GM19395 (cell line): ENCODE results near the gene SYNDIG1.

Experiments used
- ATAC-seq: cut with Tn5 transposase; IDR thresholded peaks from one replicate; pipeline ENCODE4 v1.9.1; 2021; ENCODE audit warnings: mild to moderate bottlenecking, moderate library complexity; ENCODE audit not compliant: unreplicated experiment

SYNDIG1 gene

DNA sequence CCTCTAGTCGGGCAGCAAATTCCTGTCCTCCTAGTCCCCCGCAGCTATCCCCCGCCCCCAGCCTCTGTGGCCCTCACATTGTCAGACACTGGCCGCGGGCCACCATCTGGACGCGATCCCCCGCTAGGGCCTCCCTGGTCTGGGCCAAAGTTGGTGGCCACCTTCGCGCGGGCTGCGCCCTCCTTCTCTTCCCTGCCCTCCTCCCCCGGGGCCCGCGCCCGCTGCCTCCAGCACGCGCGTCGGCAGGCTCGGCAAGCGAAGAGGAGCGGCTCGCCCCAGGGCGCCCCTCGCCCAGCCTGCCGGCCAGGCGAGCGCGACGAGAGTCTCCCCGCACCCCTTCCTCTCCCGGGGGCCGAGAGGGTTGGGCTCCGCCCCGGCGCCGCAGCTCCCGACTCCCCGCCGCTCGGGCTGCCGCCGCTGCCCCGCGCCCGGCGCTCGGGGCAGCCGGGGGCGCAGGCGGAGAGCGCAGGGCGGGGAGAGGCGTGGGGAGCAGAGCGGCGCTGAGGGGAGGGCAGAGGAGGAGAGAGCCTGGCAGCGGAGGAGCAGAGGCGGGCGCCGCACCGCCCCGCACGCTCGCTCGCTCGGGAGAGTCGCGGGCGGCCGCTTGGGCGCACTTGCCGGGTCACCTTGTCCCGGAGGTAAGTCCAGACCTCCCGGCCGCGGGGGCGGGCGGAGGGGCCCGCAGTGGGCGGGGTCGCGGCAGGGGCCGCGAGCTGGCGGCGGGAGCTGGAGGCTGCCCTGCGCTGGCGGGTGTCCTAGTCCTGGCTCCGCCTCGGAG lies at the start of gene SYNDIG1:
SYNDIG1 (plus strand) TSS at position 514 of the 778 bp plus-strand sequence. CDS start 73,469 bp downstream, outside the sequence.
- no peak for ATAC-seq

DNA sequence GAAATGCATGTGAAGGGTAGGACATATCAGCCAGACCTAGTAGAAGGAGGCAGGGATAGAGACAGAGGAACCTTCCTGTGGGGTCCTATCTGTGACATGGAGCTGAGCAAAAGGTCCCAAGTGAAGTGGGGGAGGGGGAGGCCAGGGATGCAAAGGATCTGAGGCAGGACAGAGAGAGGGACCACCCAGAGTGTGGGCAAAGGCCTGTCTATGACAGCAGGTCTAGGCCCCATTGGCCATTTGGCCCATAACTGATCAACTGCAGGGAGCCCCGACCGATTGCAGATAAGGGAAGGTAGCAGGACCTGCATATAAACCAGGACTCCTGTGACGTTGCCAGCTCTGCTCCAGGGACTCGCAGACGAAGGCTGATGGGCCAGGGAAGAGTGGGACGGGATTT lies 49.6 kb upstream of the SYNDIG1 start:
- no peak for ATAC-seq

DNA sequence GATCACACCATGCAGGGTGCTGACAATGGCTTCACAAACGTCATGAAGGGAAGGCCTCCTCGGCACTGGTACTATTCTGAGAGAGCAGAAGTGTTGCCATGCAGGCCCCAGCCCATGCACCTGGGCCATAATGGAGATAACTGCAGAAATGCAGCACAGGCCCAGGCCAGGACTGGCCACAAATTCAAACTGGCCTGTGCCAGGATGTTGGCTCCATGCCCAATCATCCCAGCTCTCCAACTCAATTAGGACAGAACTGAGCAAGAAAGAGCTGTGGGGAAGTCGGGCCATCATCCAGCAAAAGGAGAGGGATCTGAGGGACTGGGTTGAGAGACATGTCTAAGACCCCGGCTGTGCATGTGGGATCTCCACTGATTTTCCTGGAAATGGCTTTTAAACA lies 48.9 kb upstream of the SYNDIG1 start:
- no peak for ATAC-seq

DNA sequence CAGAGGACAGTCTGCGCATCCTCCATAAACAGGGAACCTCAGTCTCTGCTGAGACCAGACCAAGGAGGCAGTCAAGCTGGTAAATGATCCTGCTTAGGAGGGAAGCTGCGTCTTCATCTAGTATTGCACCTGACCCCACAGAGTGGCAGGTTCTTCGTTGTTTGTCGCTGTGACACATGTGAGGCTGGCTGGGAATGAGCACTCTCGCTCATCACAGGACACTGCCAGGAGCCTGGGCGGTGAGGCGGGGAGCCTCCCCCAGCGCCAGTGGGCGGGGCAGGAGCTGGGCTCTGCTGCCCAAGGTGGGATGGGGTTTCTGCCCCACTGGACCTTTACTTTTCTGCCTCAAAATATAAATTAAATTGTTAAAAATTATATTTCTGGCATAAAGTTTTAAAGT lies 48.4 kb upstream of the SYNDIG1 start:
- no peak for ATAC-seq

DNA sequence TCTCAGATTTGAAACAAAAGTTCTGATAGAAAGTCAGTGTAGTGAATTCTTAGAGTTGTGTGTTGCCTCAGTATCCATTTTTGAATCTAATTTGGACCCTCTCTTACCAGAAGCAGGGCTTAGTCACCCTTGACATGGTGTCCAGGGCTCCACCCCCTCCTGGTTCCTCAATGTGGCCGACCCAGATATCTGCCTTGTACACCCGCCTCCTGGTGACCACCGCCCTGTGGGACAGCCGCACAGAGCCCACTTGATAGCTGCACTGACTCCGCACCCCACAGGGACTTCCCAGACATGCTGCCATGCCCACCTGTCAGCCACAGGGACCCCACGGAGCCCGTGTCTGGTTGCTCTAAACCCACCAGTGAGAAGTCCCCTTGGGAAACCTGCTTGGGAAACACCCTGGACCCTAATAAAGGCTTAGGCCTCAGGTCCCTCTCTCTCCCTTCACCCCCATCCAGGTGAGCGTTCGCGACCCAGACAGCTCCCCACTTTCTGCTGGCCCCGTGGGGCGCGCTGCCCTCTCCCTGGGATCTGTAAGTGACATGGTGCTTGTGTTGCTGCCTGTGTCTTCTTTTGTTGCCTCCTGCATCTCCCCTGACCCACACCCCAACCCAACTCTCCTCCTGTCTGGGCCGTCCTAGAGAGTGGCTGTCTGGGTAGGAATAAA lies 47.2 kb upstream of the SYNDIG1 start:
- ATAC-seq = no peak

DNA sequence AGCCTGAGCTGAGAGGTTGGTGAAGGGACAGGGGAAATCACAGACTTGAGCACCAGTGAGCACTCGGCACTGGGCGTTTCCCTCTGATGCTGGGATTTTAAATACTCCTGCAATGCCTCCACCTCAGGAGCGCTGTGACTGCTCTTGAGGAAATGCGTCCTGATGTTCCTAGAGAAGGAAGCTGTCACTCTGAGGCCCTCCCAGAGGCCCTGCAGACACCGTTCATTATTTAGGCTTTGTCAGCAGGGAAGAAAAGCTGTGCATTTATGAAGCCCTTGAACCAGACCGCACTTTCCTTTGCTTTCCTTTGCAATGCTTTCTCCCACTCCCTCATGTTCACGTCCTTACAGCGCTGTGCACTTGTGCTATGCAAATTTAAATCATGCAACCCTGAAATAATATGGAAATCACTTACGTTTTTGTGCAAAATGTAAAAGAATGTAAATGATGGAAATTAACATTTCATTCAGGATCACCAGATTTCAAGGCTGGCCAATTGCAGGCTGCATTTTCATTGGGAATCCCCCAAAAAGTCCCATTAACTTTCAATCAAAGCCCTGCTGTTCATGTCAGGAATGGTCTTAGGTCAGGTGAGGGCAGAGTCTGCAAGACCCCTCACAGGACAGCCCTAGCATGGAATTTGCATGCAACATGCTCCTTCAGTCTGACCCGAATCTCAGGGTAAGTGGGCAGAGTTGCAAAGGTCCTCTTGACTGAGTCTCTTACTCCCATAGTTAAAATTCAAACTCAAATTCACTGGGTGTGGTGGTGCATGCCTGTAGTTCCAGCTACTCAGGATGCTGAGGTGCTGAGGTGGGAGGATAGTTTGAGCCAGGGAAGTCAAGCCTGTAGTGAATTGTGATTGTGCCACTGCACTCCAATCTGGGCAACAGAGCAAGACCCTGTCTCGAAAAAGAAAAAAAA lies 45.8 kb upstream of the SYNDIG1 start:
- ATAC-seq = no peak

DNA sequence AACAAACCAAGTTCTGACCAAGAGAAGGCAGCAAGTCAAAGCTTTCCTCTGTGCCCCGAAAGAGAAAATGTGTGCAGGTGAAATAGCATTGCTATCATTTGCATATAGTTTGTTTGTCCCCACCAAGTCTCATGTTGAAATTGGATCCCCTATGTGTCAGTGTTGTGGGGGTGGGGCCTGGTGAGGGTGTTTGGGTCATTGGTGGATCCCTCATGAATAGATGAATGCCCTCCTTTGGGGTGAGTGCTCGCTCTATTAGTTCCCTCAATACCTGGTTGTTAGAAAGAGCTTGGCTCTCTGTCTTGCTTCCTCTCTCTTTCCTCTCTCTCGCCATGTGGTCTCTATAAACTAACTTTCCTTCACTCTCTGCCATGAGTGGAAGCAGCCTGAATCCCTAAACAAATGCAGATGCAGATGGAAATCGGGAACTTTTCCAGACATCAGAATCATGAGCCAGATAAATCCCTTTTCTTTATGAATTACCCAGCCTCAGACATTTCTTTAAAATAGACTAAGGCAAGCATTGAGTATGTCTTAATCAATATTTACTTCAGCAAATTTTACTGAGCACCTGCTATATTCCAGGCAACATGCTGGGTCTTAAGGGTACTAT lies 43.8 kb upstream of the SYNDIG1 start:
- ATAC-seq = no peak

DNA sequence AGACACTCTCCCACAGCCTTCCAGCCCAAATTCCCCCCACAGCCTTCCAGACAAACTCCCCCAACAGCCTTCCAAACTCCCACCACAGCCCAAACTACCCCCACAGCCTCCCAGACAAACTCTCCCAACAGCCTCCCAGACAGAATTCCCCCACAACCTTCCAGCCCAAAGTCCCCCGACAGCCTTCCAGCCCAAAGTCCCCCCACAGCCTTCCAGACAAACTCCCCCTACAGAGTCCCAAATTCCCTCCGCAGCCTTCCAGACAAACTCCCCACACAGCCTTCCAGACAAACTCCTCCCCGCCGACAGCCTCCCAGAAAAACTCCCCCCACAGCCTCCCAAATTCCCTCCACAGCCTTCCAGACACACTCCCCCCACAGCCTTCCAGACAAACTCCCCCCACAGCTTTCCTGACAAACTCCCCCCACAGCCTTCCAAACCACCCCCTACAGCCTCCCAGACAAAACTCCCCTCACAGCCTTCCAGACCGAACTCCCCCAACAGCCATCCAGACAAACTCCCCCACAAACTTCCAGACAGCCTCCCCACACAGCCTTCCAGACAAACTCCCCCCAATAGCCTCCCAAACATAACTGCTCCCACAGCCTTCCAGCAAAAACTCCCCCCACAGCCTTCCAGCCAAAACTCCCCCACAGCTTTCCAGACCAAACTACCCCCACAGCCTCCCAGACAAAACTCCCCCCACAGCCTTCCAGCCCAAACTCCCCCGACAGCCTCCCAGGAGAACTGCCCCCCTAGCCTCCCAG lies 38.0 kb upstream of the SYNDIG1 start:
- ATAC-seq = no peak

DNA sequence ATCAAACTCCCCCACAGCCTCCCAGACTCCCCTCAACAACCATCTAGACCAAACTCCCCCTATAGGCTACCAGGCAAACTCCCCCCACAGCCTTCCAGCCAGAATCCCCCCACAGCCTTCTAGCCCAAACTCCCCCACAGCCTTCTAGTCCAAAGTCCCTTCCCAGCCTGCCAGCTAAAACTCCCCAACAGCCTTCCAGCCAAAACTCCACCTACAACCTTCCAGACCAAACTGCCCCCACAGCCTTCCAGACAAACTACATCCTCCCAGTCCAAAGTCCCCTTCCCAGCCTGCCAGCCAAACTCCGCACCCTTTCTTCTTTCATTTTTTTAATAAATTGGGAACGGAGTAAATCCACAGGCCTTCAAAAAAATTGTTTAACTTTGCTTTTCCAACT lies 37.4 kb upstream of the SYNDIG1 start:
- ATAC-seq = no peak

DNA sequence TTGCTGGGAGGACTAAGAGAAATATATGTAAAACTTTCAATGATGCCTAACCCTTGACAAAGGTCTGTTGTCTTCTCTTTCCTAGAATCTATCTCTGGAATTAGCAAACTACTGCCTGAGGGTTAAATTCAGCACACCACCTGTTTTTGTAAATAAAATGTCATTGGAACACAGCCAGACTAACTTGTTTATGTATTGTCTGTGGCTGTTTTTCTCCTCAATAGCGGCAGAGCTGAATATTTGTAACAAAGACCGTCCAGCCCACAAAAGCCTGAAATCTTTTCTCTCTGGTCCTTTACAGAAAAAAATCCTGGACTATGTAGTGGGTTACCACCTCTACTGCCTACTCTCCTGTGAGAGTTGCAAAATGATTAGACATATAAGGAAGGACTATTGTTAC lies 33.3 kb upstream of the SYNDIG1 start:
- no peak for ATAC-seq

DNA sequence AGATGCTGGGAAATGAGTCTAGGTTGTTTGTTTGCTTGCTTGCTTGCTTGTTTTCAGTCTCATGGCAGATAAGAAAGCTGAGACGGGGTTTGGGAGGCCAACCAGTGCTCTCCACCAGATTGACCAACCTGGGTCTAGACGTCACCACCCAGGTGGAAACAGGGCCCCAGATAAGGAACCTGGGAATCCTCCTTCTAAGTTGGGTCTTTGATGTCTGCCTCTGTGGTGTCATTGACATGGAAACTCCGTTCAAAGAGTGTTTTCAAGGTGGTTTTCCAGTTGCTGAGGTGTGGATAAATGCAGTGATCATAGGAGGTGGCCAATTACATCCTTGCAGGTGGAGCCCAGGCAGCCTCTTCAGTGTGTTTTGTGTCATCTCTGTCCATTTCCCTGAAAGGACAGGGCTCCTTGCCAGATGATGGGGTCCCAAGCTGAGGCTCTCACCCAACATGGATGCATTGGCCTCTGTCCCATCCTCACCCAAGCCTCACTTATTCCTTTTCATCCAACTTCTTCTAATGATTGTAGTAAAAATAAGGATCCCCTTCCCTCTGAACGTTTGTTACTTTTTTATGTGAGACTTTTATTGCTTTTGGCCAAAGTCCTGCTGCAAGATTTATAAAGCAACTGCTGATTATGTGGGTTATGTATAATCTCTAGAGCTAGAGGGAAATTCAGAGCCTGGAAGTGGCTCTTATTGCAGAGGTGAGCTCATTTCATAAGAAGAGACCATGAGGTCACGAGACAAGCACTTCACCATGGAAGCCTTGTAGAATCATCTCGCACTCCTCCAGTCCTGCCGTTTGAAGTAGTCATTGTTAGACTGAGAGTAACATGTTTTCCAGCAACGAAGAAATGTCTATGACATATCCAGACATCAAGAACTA lies 32.0 kb upstream of the SYNDIG1 start:
- no peak for ATAC-seq

DNA sequence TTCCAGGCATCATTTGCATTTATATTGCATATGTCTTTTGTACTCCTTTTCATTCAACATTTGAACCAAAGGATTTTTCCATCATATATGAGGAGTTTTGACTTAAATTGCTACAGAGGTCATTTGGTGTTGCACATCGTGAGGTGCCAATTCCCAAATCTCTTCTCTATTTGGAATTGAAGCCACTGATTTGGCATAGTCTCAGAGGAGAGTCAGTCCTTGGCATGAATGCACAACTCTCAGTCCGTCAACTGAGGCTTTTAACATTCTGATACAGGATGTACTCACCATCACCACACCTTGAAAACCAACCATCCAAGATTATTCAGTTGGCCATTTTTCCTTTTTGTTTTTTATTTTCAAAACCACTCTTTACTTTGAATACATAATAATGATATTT lies 31.1 kb upstream of the SYNDIG1 start:
- ATAC-seq = no peak

DNA sequence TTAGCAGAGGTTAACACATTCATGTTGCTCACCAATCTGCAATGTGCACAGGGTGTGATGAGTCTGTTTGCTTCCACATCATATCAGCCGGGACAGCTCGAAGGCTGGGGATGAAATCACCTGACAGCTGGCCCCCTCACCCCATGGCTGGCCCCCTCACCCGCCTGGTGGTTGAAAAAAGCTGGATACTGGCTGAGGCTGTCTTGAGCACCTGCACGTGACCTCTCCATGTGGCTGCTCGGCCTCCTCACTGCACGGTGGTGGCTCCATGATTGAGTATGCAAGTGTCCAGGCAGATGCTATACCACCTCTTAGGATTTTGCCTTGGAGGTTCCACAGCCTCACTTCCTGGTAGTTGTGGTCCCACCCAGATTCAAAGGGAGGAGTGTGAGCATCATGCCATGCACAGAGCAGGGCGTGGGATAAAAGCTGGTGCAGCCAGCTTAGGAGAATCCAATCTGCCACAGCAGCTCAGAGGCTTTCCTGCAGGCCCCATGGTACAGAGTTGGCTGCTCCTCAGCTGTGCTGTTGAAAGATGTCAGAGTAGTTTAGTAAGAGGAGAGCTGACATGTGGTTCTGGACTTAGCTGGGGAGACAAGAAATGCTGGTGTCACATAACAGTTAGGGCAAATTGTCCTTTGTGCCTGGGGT lies 29.6 kb upstream of the SYNDIG1 start:
- ATAC-seq = no peak

DNA sequence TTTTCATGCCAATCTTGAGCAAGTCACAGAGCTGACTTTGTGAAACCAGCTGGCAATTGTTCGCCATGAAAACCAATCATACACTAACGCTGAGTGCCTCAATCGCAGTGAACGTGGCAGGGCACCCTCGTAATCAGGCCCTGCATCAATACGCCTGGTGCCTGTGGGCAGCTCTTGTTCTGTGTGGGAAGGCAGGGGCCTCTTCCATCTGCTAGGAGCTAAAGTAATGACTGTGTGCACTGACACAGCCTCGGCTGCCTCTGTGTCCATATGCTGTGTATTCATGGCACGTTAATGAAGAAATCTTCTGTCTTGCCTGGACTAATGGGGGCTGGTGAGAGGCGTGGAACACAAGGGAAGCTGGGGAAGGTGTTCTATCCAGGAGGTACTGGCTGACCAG lies 27.8 kb upstream of the SYNDIG1 start:
- ATAC-seq = no peak

DNA sequence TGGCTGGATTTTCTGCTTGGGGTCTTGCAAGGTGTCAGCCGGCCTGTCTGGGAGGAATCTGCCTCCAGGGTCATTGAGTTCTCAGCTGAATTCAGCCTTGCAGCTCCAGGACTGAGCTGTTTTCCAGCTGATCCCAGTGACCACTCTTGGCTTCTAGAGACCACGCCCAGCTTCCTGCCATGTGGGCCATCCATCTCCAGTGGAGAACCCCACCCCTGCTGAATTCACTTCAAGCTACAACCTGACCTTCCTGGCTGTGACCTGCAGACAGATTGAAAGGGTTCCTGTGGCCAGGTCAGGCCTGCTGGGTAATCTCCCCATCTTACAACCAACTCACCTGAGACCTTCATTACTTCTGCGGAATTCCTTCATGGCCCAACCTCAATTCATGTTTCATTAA lies 26.5 kb upstream of the SYNDIG1 start:
- ATAC-seq = no peak

DNA sequence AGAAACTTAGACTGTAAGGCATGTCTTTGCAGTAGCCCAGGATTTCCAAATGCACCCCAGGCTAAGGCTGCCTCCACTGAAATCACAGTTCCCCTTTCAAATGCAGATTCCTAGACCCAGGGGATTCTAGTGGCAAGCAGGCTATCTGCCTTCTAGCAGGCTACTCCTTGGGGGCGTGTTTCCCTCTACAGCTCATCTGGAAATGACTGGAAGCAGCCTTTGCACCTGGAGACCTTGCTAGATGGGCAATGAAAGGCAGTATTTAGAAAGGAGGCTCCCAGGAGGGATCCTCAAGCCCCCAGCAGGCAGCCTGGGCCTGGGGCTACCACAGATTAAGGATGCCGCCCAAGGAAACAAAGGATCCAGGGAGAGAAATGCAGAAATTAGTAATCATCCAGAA lies 26.0 kb upstream of the SYNDIG1 start:
- no peak for ATAC-seq

DNA sequence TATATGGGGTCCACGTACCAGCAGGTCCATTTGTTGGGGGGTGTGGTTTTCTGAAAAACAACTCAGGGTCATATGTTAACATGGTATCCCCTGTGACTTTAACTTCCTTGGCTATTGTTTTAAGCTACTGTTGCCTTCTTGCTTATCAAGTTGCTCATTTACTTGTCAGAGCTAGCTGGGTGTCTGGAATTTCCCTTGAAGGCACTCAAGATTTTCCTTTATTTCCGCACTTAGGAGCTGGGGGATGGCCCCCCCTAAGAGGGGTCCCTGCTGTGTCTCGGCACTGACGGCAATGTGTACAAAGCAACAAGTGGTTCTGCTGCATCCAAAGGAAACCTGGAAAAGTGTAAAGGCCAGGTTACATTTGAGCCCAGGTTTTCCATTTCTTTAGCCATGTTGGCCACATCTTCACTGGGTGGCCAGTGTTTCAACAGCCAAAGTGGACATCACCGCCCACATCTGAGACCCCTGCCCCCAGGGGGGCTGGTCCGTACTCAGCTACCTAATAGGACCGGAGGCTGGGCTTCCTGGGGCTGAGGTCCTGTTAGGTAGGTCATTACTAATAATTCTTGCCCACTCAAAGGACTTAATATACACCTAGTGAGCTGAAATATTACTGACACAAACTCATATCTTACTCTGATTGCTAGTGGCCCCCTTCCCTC lies 24.8 kb upstream of the SYNDIG1 start:
- no peak for ATAC-seq

DNA sequence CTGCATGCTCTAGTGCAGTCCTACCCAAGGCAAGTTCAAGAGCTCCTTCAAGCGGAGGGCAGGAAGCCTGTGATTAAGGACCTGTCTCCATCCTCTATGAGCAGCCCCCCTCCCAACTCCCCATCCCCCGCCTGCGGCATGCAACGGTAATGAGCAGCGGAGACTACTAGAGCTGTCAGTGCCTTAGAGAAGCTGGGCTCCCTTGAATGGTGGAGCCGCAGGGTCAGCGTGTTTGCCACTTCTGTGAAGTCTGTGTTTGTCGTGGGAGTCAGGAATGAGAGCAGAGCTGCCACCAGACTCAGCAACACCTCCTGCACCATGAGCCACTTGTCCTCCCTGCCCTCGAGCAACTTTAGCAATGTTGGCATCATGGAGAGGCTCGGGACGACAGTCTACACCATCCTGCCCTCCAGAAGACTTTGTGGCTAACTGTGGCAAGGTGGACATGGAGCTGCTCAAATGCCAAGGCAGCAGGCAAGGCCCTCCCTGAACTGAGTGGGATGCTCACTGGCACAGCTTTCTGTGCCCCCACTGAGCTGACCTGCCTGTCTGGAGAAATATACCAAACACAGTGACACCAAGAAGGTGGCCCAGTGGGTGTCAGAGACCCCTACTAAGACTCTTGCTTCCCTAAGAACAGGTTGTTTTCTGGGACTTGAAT lies 23.8 kb upstream of the SYNDIG1 start:
- no peak for ATAC-seq
